GM21360 (cell line): ENCODE measurements around the gene C4orf51.
"Not testable (repeated sequence)": the region's sequence is repeated elsewhere in the genome, so short reads cannot be mapped to it uniquely, and the experiment has no call there.

Source experiments
- ATAC-seq: cut with Tn5 transposase; IDR thresholded peaks from one replicate; pipeline ENCODE4 v1.9.1; 2021; ENCODE audit warnings: mild to moderate bottlenecking, moderate library complexity; ENCODE audit not compliant: unreplicated experiment

The C4orf51 gene

GRCh38 chr4:145679991-145680455 is at the start of gene C4orf51:
Gene C4orf51, plus strand, starts transcription at chr4:145680146. Its CDS starts 58 bp downstream, at chr4:145680204.
- no peak for ATAC-seq

- ATAC-seq: no peak
Measured at GRCh38 chr4:145635117-145635516, 44.8 kb upstream of the C4orf51 start.

- no peak for ATAC-seq
Measured at GRCh38 chr4:145635630-145636029, 44.3 kb upstream of the C4orf51 start.

- ATAC-seq: no peak
Measured at GRCh38 chr4:145639186-145639698, 40.7 kb upstream of the C4orf51 start.

- not testable (repeated sequence) for ATAC-seq
Measured at GRCh38 chr4:145640236-145640635, 39.7 kb upstream of the C4orf51 start.

GRCh38 chr4:145643295-145643694 is 36.7 kb upstream of the C4orf51 start:
- ATAC-seq: no peak

- no peak for ATAC-seq
Measured at GRCh38 chr4:145644699-145645098, 35.2 kb upstream of the C4orf51 start.

- no peak for ATAC-seq
Measured at GRCh38 chr4:145656156-145656555, 23.8 kb upstream of the C4orf51 start.

GRCh38 chr4:145660064-145660463 is 19.9 kb upstream of the C4orf51 start:
- ATAC-seq: no peak

GRCh38 chr4:145663194-145663593 is 16.8 kb upstream of the C4orf51 start:
- ATAC-seq: no peak

GRCh38 chr4:145665773-145666172 is 14.2 kb upstream of the C4orf51 start:
- ATAC-seq: no peak

GRCh38 chr4:145670422-145670821 is 9.5 kb upstream of the C4orf51 start:
- no peak for ATAC-seq

GRCh38 chr4:145679520-145679919 is 426 bp upstream of the C4orf51 start:
- ATAC-seq: no peak

GRCh38 chr4:145680902-145681301 is 956 bp downstream of the C4orf51 start:
- ATAC-seq: no peak

GRCh38 chr4:145681518-145681917 is 1.6 kb downstream of the C4orf51 start:
- no peak for ATAC-seq

- ATAC-seq: no peak
Measured at GRCh38 chr4:145681956-145682355, 2.0 kb downstream of the C4orf51 start.

- ATAC-seq: no peak
Measured at GRCh38 chr4:145686991-145687390, 7.0 kb downstream of the C4orf51 start.

GRCh38 chr4:145690610-145691009 is 10.7 kb downstream of the C4orf51 start:
- ATAC-seq: no peak

GRCh38 chr4:145691416-145691815 is 11.5 kb downstream of the C4orf51 start:
- ATAC-seq: not testable (repeated sequence)

GRCh38 chr4:145694929-145695328 is 15.0 kb downstream of the C4orf51 start:
- ATAC-seq: no peak

- ATAC-seq: no peak
Measured at GRCh38 chr4:145697332-145697731, 17.4 kb downstream of the C4orf51 start.

- no peak for ATAC-seq
Measured at GRCh38 chr4:145698507-145698906, 18.6 kb downstream of the C4orf51 start.

GRCh38 chr4:145703850-145704497 is 24.0 kb downstream of the C4orf51 start:
- ATAC-seq: no peak
